ENCODE measurements around the gene TOMM20L. TPM values are rescaled to one million over a fixed set of nuclear protein-coding genes. Genes with fewer than 3 reads are reported as not detected.

Gene TOMM20L
- total and polyA plus RNA-seq, 2 of the 13 experiments (the other 11 are each of a cell fraction or from before 2014, with no cell fraction given), result 0.46 TPM; not detected in 1

GRCh38 chr14:58427281-58428117 lies 31.8 kb downstream of the TOMM20L start, which contains the start of the genes KIAA0586 and TIMM9 (continued):
- TF ChIP-seq, protein P1, sequence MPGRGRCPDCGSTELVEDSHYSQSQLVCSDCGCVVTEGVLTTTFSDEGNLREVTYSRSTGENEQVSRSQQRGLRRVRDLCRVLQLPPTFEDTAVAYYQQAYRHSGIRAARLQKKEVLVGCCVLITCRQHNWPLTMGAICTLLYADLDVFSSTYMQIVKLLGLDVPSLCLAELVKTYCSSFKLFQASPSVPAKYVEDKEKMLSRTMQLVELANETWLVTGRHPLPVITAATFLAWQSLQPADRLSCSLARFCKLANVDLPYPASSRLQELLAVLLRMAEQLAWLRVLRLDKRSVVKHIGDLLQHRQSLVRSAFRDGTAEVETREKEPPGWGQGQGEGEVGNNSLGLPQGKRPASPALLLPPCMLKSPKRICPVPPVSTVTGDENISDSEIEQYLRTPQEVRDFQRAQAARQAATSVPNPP (CRISPR knock-in tag; IDR thresholded peaks at IDR 0.05), result no peak
- TF ChIP-seq BCLAF1 (IDR thresholded peaks at IDR 0.05), result no peak
- TF ChIP-seq, protein P2, sequence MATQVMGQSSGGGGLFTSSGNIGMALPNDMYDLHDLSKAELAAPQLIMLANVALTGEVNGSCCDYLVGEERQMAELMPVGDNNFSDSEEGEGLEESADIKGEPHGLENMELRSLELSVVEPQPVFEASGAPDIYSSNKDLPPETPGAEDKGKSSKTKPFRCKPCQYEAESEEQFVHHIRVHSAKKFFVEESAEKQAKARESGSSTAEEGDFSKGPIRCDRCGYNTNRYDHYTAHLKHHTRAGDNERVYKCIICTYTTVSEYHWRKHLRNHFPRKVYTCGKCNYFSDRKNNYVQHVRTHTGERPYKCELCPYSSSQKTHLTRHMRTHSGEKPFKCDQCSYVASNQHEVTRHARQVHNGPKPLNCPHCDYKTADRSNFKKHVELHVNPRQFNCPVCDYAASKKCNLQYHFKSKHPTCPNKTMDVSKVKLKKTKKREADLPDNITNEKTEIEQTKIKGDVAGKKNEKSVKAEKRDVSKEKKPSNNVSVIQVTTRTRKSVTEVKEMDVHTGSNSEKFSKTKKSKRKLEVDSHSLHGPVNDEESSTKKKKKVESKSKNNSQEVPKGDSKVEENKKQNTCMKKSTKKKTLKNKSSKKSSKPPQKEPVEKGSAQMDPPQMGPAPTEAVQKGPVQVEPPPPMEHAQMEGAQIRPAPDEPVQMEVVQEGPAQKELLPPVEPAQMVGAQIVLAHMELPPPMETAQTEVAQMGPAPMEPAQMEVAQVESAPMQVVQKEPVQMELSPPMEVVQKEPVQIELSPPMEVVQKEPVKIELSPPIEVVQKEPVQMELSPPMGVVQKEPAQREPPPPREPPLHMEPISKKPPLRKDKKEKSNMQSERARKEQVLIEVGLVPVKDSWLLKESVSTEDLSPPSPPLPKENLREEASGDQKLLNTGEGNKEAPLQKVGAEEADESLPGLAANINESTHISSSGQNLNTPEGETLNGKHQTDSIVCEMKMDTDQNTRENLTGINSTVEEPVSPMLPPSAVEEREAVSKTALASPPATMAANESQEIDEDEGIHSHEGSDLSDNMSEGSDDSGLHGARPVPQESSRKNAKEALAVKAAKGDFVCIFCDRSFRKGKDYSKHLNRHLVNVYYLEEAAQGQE (IDR thresholded peaks at IDR 0.05; ENCODE audit: borderline replicate concordance in 1 of 2, low read depth in 1 of 2, low read length in 2 of 2), result no peak
- no peak for TF ChIP-seq ZNF709 (CRISPR knock-in tag; IDR thresholded peaks at IDR 0.05)
- TF ChIP-seq ZNF704 (CRISPR knock-in tag; IDR thresholded peaks at IDR 0.05; ENCODE audit: borderline replicate concordance), result no peak; the same call in 1 of the 2 replicates
- TF ChIP-seq ZNF567 (CRISPR knock-in tag; IDR thresholded peaks at IDR 0.05; ENCODE audit: borderline replicate concordance), result no peak
- TF ChIP-seq CEBPG (CRISPR knock-in tag; IDR thresholded peaks at IDR 0.05), result no peak
- 0 out of 2 replicates have a peak, but pooled peaks have one; percentile 12 for TF ChIP-seq FUBP1 (CRISPR knock-in tag; IDR thresholded peaks at IDR 0.05; ENCODE audit: borderline replicate concordance)
- TF ChIP-seq RNF219 (CRISPR knock-in tag; IDR thresholded peaks at IDR 0.05), result no peak
- TF ChIP-seq SRF (IDR thresholded peaks at IDR 0.05; ENCODE audit: low read depth, low read length), result no peak; the same call in 1 of the 2 replicates
- no peak for TF ChIP-seq TMF1 (CRISPR knock-in tag; IDR thresholded peaks at IDR 0.05; ENCODE audit: low read depth)
- TF ChIP-seq ZSCAN22 (CRISPR knock-in tag; IDR thresholded peaks at IDR 0.05), result no peak
- TF ChIP-seq JUNB (CRISPR knock-in tag; IDR thresholded peaks at IDR 0.05; ENCODE audit: borderline replicate concordance), result peak; percentile 21; the same call in 1 of the 2 replicates

Data from HepG2 (cell line).